K562 (cell line): ENCODE results near the gene DENND6B. TPM values are rescaled to one million over a fixed set of nuclear protein-coding genes. Genes with fewer than 3 reads are reported as not detected.
A peak's percentile ranks its signal among the peaks of the same experiment; 100 is the strongest.

Source experiments
- CHD1 ChIP-seq: fragments of 200-600 bp; sonication (generic); IDR thresholded peaks from one replicate; pipeline ENCODE4 v1.6.1; 2012; ENCODE audit warnings: mild to moderate bottlenecking, moderate library complexity, low read length, inconsistent platforms
- EP400 ChIP-seq: fragments of 450-650 bp; IDR thresholded peaks from 2 replicates; pipeline ENCODE4 v1.6.1; 2017; ENCODE audit warnings: antibody characterized with exemption, mild to moderate bottlenecking, moderate library complexity
- FIP1L1 ChIP-seq: fragments of 200-400 bp; formaldehyde crosslinking; IDR thresholded peaks from 2 replicates; pipeline ENCODE4 v1.6.1; 2018; ENCODE audit warnings: mild to moderate bottlenecking, low read depth, low read length; ENCODE audit not compliant: poor library complexity, severe bottlenecking
- HNRNPL ChIP-seq: fragments of 200-400 bp; formaldehyde crosslinking; IDR thresholded peaks from 2 replicates; pipeline ENCODE4 v1.6.1; 2017; ENCODE audit warnings: low read depth, mild to moderate bottlenecking, low read length
- L3MBTL2 ChIP-seq: fragments of 450-650 bp; IDR thresholded peaks from 2 replicates; pipeline ENCODE4 v1.6.1; 2016; ENCODE audit warnings: mild to moderate bottlenecking, moderate library complexity
- PCBP2 ChIP-seq: fragments of 200-400 bp; formaldehyde crosslinking; IDR thresholded peaks from 2 replicates; pipeline ENCODE4 v1.6.1; 2018; ENCODE audit warnings: low read length, low read depth, mild to moderate bottlenecking, moderate library complexity; ENCODE audit not compliant: poor library complexity, severe bottlenecking
- TFAP4 ChIP-seq: sonication (generic); formaldehyde crosslinking; IDR thresholded peaks from 2 replicates; pipeline ENCODE4 v1.8.0; 2022; ENCODE audit warnings: missing genetic modification reagents, mild to moderate bottlenecking, moderate library complexity, borderline replicate concordance
- ZNF592 ChIP-seq: fragments of 450-650 bp; IDR thresholded peaks from 2 replicates; pipeline ENCODE4 v1.6.1; 2017; ENCODE audit warnings: antibody characterized with exemption, mild to moderate bottlenecking
- ZNF79 ChIP-seq: fragments of 250-450 bp; sonication (Bioruptor Pico); IDR thresholded peaks from 2 replicates; pipeline ENCODE4 v1.4.0; 2020; ENCODE audit warnings: low read depth, mild to moderate bottlenecking, moderate library complexity
- polyA plus RNA-seq, 8 experiments: library from polyadenylated mRNA; depleted of rRNA in 4 of 8; stranded (reverse) in 5 of 8; unstranded in 3 of 8; fragments of >200 nt; fragmentation: Nextera tagmentation in 2 of 8; fragmentation: Illumina TruSeq in 1 of 8; extraction: Ambion mirVana in 2 of 8; extraction: Trizol in 1 of 8; gene quantifications; 2 replicates each; pipeline versions ENCODE4 v1.2.1 to v1.2.3, GENCODE V29; 2011 to 2014; ENCODE audit warnings: inconsistent platforms in 1 of 8, missing spikeins in 1 of 8
- total RNA-seq, 7 experiments: library from RNA; depleted of rRNA in 6 of 7; stranded (reverse); fragments of >200 nt in 6 of 7; fragmentation: Illumina TruSeq in 2 of 7; extraction: Trizol in 2 of 7; gene quantifications; 2 replicates each; pipeline versions ENCODE4 v1.2.1 to v1.2.3, GENCODE V29; 2011 to 2021; ENCODE audit warnings: low replicate concordance in 1 of 7
- TF ChIP-seq, protein P1 (sequence below): fragments of 450-650 bp; IDR thresholded peaks from 2 replicates; pipeline ENCODE4 v1.6.1; 2016; ENCODE audit warnings: mild to moderate bottlenecking, moderate library complexity

Gene DENND6B
- total and polyA plus RNA-seq, 9 of the 15 experiments (the other 6 are each of a cell fraction or from before 2014, with no cell fraction given): 0.07 to 3.7 (median 1.5) TPM

GRCh38 chr22:50327711-50328019 is 853 bp upstream of the DENND6B start (continued):
- peak; percentile 5; the same call in 1 of the 2 replicates for TF ChIP-seq TFAP4 (CRISPR knock-in tag)
- no peak for TF ChIP-seq FIP1L1
- TF ChIP-seq EP400: peak; percentile 2; the same call in 1 of the 2 replicates
- TF ChIP-seq L3MBTL2: peak; percentile 5
- no peak for TF ChIP-seq ZNF79 (CRISPR knock-in tag)
- no peak for TF ChIP-seq HNRNPL
- TF ChIP-seq, protein P1, sequence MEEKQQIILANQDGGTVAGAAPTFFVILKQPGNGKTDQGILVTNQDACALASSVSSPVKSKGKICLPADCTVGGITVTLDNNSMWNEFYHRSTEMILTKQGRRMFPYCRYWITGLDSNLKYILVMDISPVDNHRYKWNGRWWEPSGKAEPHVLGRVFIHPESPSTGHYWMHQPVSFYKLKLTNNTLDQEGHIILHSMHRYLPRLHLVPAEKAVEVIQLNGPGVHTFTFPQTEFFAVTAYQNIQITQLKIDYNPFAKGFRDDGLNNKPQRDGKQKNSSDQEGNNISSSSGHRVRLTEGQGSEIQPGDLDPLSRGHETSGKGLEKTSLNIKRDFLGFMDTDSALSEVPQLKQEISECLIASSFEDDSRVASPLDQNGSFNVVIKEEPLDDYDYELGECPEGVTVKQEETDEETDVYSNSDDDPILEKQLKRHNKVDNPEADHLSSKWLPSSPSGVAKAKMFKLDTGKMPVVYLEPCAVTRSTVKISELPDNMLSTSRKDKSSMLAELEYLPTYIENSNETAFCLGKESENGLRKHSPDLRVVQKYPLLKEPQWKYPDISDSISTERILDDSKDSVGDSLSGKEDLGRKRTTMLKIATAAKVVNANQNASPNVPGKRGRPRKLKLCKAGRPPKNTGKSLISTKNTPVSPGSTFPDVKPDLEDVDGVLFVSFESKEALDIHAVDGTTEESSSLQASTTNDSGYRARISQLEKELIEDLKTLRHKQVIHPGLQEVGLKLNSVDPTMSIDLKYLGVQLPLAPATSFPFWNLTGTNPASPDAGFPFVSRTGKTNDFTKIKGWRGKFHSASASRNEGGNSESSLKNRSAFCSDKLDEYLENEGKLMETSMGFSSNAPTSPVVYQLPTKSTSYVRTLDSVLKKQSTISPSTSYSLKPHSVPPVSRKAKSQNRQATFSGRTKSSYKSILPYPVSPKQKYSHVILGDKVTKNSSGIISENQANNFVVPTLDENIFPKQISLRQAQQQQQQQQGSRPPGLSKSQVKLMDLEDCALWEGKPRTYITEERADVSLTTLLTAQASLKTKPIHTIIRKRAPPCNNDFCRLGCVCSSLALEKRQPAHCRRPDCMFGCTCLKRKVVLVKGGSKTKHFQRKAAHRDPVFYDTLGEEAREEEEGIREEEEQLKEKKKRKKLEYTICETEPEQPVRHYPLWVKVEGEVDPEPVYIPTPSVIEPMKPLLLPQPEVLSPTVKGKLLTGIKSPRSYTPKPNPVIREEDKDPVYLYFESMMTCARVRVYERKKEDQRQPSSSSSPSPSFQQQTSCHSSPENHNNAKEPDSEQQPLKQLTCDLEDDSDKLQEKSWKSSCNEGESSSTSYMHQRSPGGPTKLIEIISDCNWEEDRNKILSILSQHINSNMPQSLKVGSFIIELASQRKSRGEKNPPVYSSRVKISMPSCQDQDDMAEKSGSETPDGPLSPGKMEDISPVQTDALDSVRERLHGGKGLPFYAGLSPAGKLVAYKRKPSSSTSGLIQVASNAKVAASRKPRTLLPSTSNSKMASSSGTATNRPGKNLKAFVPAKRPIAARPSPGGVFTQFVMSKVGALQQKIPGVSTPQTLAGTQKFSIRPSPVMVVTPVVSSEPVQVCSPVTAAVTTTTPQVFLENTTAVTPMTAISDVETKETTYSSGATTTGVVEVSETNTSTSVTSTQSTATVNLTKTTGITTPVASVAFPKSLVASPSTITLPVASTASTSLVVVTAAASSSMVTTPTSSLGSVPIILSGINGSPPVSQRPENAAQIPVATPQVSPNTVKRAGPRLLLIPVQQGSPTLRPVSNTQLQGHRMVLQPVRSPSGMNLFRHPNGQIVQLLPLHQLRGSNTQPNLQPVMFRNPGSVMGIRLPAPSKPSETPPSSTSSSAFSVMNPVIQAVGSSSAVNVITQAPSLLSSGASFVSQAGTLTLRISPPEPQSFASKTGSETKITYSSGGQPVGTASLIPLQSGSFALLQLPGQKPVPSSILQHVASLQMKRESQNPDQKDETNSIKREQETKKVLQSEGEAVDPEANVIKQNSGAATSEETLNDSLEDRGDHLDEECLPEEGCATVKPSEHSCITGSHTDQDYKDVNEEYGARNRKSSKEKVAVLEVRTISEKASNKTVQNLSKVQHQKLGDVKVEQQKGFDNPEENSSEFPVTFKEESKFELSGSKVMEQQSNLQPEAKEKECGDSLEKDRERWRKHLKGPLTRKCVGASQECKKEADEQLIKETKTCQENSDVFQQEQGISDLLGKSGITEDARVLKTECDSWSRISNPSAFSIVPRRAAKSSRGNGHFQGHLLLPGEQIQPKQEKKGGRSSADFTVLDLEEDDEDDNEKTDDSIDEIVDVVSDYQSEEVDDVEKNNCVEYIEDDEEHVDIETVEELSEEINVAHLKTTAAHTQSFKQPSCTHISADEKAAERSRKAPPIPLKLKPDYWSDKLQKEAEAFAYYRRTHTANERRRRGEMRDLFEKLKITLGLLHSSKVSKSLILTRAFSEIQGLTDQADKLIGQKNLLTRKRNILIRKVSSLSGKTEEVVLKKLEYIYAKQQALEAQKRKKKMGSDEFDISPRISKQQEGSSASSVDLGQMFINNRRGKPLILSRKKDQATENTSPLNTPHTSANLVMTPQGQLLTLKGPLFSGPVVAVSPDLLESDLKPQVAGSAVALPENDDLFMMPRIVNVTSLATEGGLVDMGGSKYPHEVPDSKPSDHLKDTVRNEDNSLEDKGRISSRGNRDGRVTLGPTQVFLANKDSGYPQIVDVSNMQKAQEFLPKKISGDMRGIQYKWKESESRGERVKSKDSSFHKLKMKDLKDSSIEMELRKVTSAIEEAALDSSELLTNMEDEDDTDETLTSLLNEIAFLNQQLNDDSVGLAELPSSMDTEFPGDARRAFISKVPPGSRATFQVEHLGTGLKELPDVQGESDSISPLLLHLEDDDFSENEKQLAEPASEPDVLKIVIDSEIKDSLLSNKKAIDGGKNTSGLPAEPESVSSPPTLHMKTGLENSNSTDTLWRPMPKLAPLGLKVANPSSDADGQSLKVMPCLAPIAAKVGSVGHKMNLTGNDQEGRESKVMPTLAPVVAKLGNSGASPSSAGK: peak; percentile 95
- no peak for TF ChIP-seq PCBP2
- no peak for TF ChIP-seq CHD1
- TF ChIP-seq ZNF592: peak; percentile 87; the same call in 1 of the 2 replicates
